Body of pancreas (tissue), 4 donors: ENCODE measurements around the gene MYL3. TPM values are rescaled to one million over a fixed set of nuclear protein-coding genes. Genes with fewer than 3 reads are reported as not detected.

Experiments used
- ATAC-seq: fragments of 150-250 bp; one replicate; pipeline ENCODE4 v1.9.1; 2016
- DNase-seq, 4 donors: peaks; one replicate each; pipeline ENCODE4 v3.0.0-alpha.2; 2019
- H3K27ac ChIP-seq, 4 donors: fragments of 200-600 bp; sonication (generic); 1 replicate in 3 of 4; 2 replicates in 1 of 4; pipeline versions ENCODE4 v1.5.1 to v1.6.1; 2016 to 2019; ENCODE audit warnings: mild to moderate bottlenecking in 1 of 4, mixed read lengths in 1 of 4, moderate library complexity in 1 of 4
- H3K27me3 ChIP-seq, 2 donors: fragments of 200-600 bp; sonication (generic); one replicate each; pipeline ENCODE4 v1.6.0; 2016; ENCODE audit warnings: mild to moderate bottlenecking in 1 of 2
- H3K36me3 ChIP-seq, 2 donors: fragments of 200-600 bp; sonication (generic); replicated peaks in 1 of 2; 2 replicates each; pipeline ENCODE4 v1.5.1; 2016; ENCODE audit warnings: low read depth in 2 of 2; ENCODE audit not compliant: insufficient read depth in 1 of 2
- H3K4me1 ChIP-seq: fragments of 200-600 bp; sonication (generic); one replicate; pipeline ENCODE4 v1.6.0; 2016
- H3K4me3 ChIP-seq, 2 donors: fragments of 200-600 bp; sonication (generic); 1 replicate in 1 of 2; 2 replicates in 1 of 2; pipeline ENCODE4 v1.5.1; 2016 to 2019
- H3K9me3 ChIP-seq, 3 donors: fragments of 200-600 bp; sonication (generic); 1 replicate in 2 of 3; 2 replicates in 1 of 3; pipeline ENCODE4 v1.5.1; 2016
- CTCF ChIP-seq, 7 experiments: fragments of 450-650 bp in 4 of 7; fragments of 200-600 bp in 3 of 7; sonication (generic) in 3 of 7; IDR thresholded peaks; one replicate each; pipeline ENCODE4 v1.5.1; 2016 to 2019; ENCODE audit warnings: antibody characterized with exemption in 7 of 7
- POLR2A ChIP-seq, 3 donors: fragments of 450-650 bp; IDR thresholded peaks; one replicate each; pipeline ENCODE4 v1.6.1; 2016; ENCODE audit warnings: antibody characterized with exemption in 3 of 3, mild to moderate bottlenecking in 2 of 3
- WGBS, 2 donors: methylation state at CpG; one replicate each; pipeline ENCODE4 v1.1.5; 2017; 5-methylcytosine and 5-hydroxymethylcytosine counted together
- intact Hi-C: fragments of 100-400 bp; cut with DNase I; formaldehyde crosslinking; loops from one replicate; pipeline ENCODE4 v1.15.1; 2023
- total RNA-seq, 2 donors: library from RNA; depleted of rRNA; stranded (reverse); fragments of >200 nt; gene quantifications; one replicate each; pipeline ENCODE4 v1.1.0, GENCODE V29; 2016

MYL3 gene
- total RNA-seq, 2 donors from 2014 or later = 10.4 TPM; not detected in 1

GRCh38 chr3:46877406-46878125, 14.3 kb upstream of the MYL3 start, which contains the start of gene PTH1R:
TSS of gene PTH1R (plus strand) at chr3:46877721. CDS start at chr3:46883560, 5,839 bp downstream.
- no peak within 1 kb of the TSS for H3K27ac ChIP-seq
- ATAC-seq = no peak
- no peaks in the 10 kb centered on the region for H3K9me3 ChIP-seq
- H3K4me1 ChIP-seq = peaks cover 20% of the 10 kb centered on the region
- intact Hi-C loops = no loop called here
- DNase-seq = no peak
- H3K27me3 ChIP-seq = peaks cover 0 to 12% of the 10 kb centered on the region in 2 donors
- 67% methylated on average over 5 to 7 of the region's 7 CpGs for WGBS, 2 donors
- no peak within 1 kb of the TSS for H3K4me3 ChIP-seq
- no peaks in the 10 kb centered on the region for H3K36me3 ChIP-seq
- TF ChIP-seq POLR2A (IDR thresholded peaks at IDR 0.05) (no peak), CTCF (IDR thresholded peaks at IDR 0.05) (no peak)

GRCh38 chr3:46876313-46877300, 13.4 kb upstream of the MYL3 start:
- no peak for DNase-seq
- Histone ChIP-seq H3K4me3 (no peak overlapping the region), H3K27ac (no peak overlapping the region), H3K9me3 (no peaks in the 10 kb centered on the region), H3K27me3 (peaks cover 0 to 5% of the 10 kb centered on the region in 2 donors), H3K4me1 (peaks cover 10% of the 10 kb centered on the region), H3K36me3 (no peaks in the 10 kb centered on the region)
- no peak for ATAC-seq
- intact Hi-C loops = no loop called here
- WGBS, 2 donors = 79 to 87% methylated on average over 6 to 10 of the region's 10 CpGs
- TF ChIP-seq CTCF (IDR thresholded peaks at IDR 0.05) (no peak), POLR2A (IDR thresholded peaks at IDR 0.05) (no peak)

- 77 to 79% methylated on average over 6 to 9 of the region's 9 CpGs for WGBS, 2 donors
- peaks cover 8% of the 10 kb centered on the region for H3K4me1 ChIP-seq
- TF ChIP-seq CTCF (IDR thresholded peaks at IDR 0.05) (no peak), POLR2A (IDR thresholded peaks at IDR 0.05) (no peak)
- no peak for ATAC-seq
- no peaks in the 10 kb centered on the region for H3K27me3 ChIP-seq
- intact Hi-C loops = no loop called here
- no peak for DNase-seq
- no peaks in the 10 kb centered on the region for H3K36me3 ChIP-seq
- no peaks in the 10 kb centered on the region for H3K9me3 ChIP-seq
- no peak overlapping the region for H3K4me3 ChIP-seq
- no peak overlapping the region for H3K27ac ChIP-seq
These were observed 12.3 kb upstream of the MYL3 start for GRCh38 chr3:46875560-46875959.

- H3K4me1 ChIP-seq = peaks cover 8% of the 10 kb centered on the region
- no peak for DNase-seq
- WGBS, 2 donors = 57 to 60% methylated on average over 14 to 18 of the region's 18 CpGs
These were observed 11.2 kb upstream of the MYL3 start for GRCh38 chr3:46874430-46874829.

More at GRCh38 chr3:46874430-46874829, 11.2 kb upstream of the MYL3 start:
- no peak for ATAC-seq
- H3K27ac ChIP-seq = no peak overlapping the region
- no peak overlapping the region for H3K4me3 ChIP-seq
- intact Hi-C loops = no loop called here
- no peaks in the 10 kb centered on the region for H3K27me3 ChIP-seq
- no peaks in the 10 kb centered on the region for H3K36me3 ChIP-seq
- TF ChIP-seq POLR2A (IDR thresholded peaks at IDR 0.05) (no peak), CTCF (IDR thresholded peaks at IDR 0.05) (no peak)
- H3K9me3 ChIP-seq = no peaks in the 10 kb centered on the region
